Measurements from ENCODE around the gene FN1. TPM values are rescaled to one million over a fixed set of nuclear protein-coding genes. Genes with fewer than 3 reads are reported as not detected.

The FN1 gene
- total RNA-seq, 1 donor from 2014 or later = 30,644 TPM

DNA sequence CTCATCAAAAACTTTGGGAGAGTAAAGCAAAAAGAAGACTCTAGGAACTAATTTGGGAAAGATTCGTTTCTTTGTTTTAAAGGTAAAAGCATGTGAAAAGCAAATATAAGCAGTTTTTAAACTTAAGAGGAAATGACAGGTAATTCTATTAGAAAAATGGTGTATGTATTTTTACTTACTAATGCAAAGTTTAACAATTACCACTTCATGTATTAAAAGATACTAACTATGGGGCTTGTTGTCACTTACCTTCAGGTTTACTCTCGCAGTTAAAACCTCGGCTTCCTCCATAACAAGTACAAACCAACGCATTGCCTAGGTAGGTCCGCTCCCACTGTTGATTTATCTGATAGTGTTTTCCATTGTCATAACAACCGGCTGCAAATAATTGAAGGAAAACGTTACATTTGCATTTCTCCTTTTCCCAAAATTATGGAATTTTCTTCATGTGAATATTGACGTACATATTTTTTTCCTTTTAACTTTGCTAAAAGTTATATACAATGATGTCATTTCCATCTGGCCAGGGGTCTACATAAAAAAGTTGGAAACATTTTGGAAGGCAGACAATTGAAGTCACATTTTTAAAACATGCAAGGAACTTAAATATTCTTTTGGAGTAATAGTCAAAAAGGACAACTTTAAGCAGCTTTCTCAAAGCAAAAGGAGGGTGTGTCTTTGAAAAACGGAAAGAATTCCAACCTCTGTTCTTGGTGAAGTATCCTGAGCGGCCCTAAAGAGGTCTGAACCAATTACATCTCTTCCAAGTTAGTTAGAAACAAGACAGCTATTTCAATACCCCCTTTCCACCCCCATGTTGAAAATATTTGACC is 1.2 kb downstream of the FN1 start:
- no peaks in the 10 kb centered on the region for H3K27me3 Mint-ChIP-seq (ENCODE audit: low read depth)
- H3K36me3 Mint-ChIP-seq (ENCODE audit: low read depth) = peaks cover 56% of the 10 kb centered on the region
- H3K4me1 Mint-ChIP-seq (ENCODE audit: low read depth) = peaks cover 60% of the 10 kb centered on the region
- H3K4me3 Mint-ChIP-seq (ENCODE audit: unreplicated experiment) = peak overlapping the region; percentile 84
- TF ChIP-seq, protein P1, sequence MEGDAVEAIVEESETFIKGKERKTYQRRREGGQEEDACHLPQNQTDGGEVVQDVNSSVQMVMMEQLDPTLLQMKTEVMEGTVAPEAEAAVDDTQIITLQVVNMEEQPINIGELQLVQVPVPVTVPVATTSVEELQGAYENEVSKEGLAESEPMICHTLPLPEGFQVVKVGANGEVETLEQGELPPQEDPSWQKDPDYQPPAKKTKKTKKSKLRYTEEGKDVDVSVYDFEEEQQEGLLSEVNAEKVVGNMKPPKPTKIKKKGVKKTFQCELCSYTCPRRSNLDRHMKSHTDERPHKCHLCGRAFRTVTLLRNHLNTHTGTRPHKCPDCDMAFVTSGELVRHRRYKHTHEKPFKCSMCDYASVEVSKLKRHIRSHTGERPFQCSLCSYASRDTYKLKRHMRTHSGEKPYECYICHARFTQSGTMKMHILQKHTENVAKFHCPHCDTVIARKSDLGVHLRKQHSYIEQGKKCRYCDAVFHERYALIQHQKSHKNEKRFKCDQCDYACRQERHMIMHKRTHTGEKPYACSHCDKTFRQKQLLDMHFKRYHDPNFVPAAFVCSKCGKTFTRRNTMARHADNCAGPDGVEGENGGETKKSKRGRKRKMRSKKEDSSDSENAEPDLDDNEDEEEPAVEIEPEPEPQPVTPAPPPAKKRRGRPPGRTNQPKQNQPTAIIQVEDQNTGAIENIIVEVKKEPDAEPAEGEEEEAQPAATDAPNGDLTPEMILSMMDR (IDR thresholded peaks at IDR 0.05) = no peak
- peak overlapping the region; percentile 99 for H3K27ac Mint-ChIP-seq (ENCODE audit: unreplicated experiment)
- no peak for DNase-seq (ENCODE audit: low spot score)
- no peaks in the 10 kb centered on the region for H3K9me3 Mint-ChIP-seq (ENCODE audit: low read depth)

DNA sequence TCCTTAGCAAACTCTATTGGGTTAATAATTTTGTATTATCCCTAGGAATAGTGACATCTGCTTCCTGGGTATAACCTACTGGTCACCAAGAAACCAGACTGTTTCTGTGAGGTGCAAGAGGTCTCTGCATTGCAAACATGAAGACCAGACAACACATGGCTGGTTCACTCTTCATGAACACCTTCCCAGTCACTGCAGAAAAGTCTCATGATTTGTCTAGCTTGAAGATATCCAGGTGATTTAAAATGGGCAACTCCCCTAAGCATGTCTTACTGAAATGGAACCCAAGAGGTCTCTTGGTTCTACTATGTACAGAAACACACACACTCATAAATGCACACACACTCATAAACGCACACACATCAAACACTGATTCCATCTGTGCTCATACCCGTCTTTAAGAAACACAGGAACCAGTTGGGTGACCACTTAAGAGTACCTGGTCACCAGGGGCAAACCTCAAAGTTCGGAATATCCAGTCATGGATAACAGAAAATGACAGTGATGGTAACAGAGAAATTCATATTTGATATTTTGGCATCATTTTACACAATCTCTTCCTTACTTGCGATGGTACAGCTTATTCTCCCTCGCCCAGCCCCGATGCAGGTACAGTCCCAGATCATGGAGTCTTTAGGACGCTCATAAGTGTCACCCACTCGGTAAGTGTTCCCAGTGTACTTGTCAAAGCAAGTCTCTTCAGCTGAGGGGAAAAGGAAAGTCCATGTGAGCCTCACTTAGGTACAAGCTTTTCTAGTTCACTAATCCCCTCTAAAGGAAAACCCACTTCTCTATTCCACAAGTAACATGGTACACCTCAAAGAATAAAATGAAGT is 2.9 kb downstream of the FN1 start:
- Mint-ChIP-seq H3K4me1 (ENCODE audit: low read depth) (peaks cover 60% of the 10 kb centered on the region), H3K27me3 (ENCODE audit: low read depth) (no peaks in the 10 kb centered on the region), H3K4me3 (ENCODE audit: unreplicated experiment) (peak overlapping the region; percentile 84), H3K9me3 (ENCODE audit: low read depth) (no peaks in the 10 kb centered on the region), H3K36me3 (ENCODE audit: low read depth) (peaks cover 72% of the 10 kb centered on the region), H3K27ac (ENCODE audit: unreplicated experiment) (peak overlapping the region; percentile 99)
- no peak for DNase-seq (ENCODE audit: low spot score)
- TF ChIP-seq, protein P1 (IDR thresholded peaks at IDR 0.05) = no peak

DNA sequence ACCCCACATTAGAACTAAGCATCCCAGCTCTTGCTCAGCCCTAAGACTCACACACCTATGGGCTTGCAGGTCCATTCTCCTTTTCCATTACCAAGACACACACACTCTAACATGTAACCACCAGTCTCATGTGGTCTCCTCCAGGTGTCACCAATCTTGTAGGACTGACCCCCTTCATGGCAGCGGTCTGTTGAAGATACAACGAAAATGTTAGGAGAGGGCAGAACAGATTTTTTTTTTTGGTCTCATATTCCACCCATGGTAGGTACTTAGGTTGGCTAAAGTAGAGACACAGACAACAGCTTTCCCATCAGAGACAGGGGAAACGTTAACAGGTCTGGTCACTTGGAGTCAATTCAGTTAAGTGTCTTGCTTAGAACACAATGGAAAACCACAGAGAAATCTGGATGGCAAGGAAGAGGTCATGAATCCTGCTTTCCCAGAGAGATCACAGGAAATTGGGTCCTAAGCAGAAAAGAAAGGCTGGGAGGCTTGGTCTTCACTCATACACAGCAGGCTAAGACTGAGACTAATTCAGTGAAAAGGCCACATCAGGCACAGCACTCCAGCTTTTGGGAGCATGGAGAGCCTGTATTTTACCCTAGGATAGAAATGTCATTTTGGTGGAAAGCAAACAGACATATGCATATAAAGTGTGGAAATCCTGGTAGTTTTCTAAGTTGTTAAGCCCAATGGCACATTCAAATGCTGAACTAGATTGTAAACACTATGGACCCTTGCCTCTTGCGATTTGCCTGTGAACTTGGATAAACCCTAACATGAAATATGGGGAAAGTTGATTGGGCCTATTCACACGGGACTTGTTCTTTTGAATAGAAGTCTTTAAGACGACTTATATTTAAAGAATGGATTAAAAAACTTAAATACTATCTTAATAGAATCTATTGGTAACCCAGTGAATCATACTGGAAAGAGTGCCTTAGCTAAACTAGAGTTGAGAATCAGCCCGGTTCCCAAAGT is 3.8 kb downstream of the FN1 start:
- TF ChIP-seq, protein P1 (IDR thresholded peaks at IDR 0.05) = no peak
- no peak for DNase-seq (ENCODE audit: low spot score)

DNA sequence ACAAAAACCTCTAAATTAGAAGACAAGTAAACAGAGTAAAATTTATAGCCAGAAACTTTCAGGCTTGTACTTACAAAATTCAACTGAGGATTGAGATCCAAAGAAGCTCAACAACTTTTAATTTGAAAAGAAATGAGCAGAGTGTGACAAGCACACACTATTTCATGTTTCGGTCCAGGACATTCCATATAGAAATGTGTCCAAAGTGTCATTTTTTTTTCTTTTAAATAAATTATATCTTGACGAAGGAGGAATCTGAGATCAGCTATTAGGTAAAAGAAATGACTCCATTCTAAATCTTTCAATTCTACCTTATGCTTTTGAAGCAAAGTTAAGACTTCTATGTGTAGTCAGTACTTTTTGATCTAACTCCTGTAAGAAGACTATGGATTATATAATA is 4.6 kb downstream of the FN1 start:
- TF ChIP-seq, protein P1 (IDR thresholded peaks at IDR 0.05) = no peak
- no peak for DNase-seq (ENCODE audit: low spot score)
- Mint-ChIP-seq H3K36me3 (ENCODE audit: low read depth) (peaks cover 81% of the 10 kb centered on the region), H3K27me3 (ENCODE audit: low read depth) (no peaks in the 10 kb centered on the region), H3K4me3 (ENCODE audit: unreplicated experiment) (peak overlapping the region; percentile 84), H3K27ac (ENCODE audit: unreplicated experiment) (peak overlapping the region; percentile 99), H3K4me1 (ENCODE audit: low read depth) (peaks cover 59% of the 10 kb centered on the region), H3K9me3 (ENCODE audit: low read depth) (no peaks in the 10 kb centered on the region)

More for the DNA sequence above, 3.8 kb downstream of the FN1 start:
- Mint-ChIP-seq H3K27ac (ENCODE audit: unreplicated experiment) (peak overlapping the region; percentile 99), H3K27me3 (ENCODE audit: low read depth) (no peaks in the 10 kb centered on the region), H3K4me3 (ENCODE audit: unreplicated experiment) (peak overlapping the region; percentile 84), H3K36me3 (ENCODE audit: low read depth) (peaks cover 79% of the 10 kb centered on the region), H3K4me1 (ENCODE audit: low read depth) (peaks cover 60% of the 10 kb centered on the region), H3K9me3 (ENCODE audit: low read depth) (no peaks in the 10 kb centered on the region)

Measured in chondrocyte (in vitro differentiated cells).